ENCODE measurements around the gene PSME2. TPM values are rescaled to one million over a fixed set of nuclear protein-coding genes. Genes with fewer than 3 reads are reported as not detected.
A peak's percentile ranks its signal among the peaks of the same experiment; 100 is the strongest.

The PSME2 gene
- total and polyA plus RNA-seq, 2 of the 13 experiments (the other 11 are each of a cell fraction or from before 2014, with no cell fraction given) = 332 to 716 TPM

DNA sequence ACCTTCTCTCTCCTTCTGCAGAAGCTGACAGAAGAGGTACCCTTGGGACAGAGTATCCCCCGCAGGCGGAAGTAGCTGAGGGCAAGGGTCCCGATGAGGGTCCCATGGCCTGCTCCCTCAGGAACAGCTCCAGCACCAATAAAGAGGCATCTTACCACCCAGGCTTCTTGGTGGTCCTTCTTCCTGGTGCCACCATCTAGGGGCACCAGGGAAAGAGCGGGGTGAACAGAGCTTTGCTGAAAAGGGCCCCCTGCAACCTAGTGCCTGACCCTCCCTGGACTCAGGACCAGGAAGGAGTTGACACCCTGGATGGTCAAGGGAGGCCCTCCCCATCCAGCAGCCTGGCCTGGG, 14.1 kb upstream of the PSME2 start:
- peaks cover 61 to 68% of the 10 kb centered on the region in 2 experiments for H3K36me3 ChIP-seq (replicated peaks in 1 of 2; ENCODE audit: control insufficient read depth in 1 of 2, insufficient read depth in 2 of 2, low read length in 2 of 2)
- ChIA-PET POLR2A (interaction anchor here (1.0 to 11.8 kb wide), 35 partner anchors 9 to 1183 kb away, joined by 3 to 233 read pairs (median 11); partner anchors contain the start of genes ACIN1, C14orf119, CHMP4A and CIDEB), CTCF (ENCODE audit: low intra/inter-chr PET ratio, low total read pairs) (interaction anchor here (1.2 to 2.4 kb wide), 8 partner anchors 21 to 147 kb away, joined by 4 to 12 read pairs (median 8); partner anchors contain the start of gene PSME1)
- ATAC-seq = no peak
- peaks cover 5% of the 10 kb centered on the region for H3K79me2 ChIP-seq (ENCODE audit: insufficient read depth, low read length)
- no peak for DNase-seq (ENCODE audit: low spot score)
- intact Hi-C loops (cut with micrococcal nuclease; ENCODE audit: unreplicated experiment) = no loop called here
- 96% methylated on average over 4 of the region's 4 CpGs for WGBS (ENCODE audit: low lambda C conversion rate)
- H3K9ac ChIP-seq (ENCODE audit: insufficient read depth, low read depth, low read length) = no peak overlapping the region
- TF ChIP-seq, protein P1, sequence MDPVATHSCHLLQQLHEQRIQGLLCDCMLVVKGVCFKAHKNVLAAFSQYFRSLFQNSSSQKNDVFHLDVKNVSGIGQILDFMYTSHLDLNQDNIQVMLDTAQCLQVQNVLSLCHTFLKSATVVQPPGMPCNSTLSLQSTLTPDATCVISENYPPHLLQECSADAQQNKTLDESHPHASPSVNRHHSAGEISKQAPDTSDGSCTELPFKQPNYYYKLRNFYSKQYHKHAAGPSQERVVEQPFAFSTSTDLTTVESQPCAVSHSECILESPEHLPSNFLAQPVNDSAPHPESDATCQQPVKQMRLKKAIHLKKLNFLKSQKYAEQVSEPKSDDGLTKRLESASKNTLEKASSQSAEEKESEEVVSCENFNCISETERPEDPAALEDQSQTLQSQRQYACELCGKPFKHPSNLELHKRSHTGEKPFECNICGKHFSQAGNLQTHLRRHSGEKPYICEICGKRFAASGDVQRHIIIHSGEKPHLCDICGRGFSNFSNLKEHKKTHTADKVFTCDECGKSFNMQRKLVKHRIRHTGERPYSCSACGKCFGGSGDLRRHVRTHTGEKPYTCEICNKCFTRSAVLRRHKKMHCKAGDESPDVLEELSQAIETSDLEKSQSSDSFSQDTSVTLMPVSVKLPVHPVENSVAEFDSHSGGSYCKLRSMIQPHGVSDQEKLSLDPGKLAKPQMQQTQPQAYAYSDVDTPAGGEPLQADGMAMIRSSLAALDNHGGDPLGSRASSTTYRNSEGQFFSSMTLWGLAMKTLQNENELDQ (CRISPR knock-in tag; IDR thresholded peaks at IDR 0.05; ENCODE audit: borderline replicate concordance) = 0 out of 2 replicates have a peak, but pooled peaks have one; percentile 43
- TF ChIP-seq ZNF235 (CRISPR knock-in tag; IDR thresholded peaks at IDR 0.05; ENCODE audit: borderline replicate concordance) (0 out of 2 replicates have a peak, but pooled peaks have one; percentile 12), EED (CRISPR knock-in tag; IDR thresholded peaks at IDR 0.05) (0 out of 2 replicates have a peak, but pooled peaks have one; percentile 20), ZEB1 (IDR thresholded peaks at IDR 0.05; ENCODE audit: insufficient replicate concordance, low read depth) (peak; percentile 5), ZFX (CRISPR knock-in tag; IDR thresholded peaks at IDR 0.05; ENCODE audit: low read depth) (no peak), EEA1 (CRISPR knock-in tag; IDR thresholded peaks at IDR 0.05; ENCODE audit: borderline replicate concordance) (peak; percentile 19; the same call in 1 of the 2 replicates), DNMT1 (CRISPR knock-in tag; IDR thresholded peaks at IDR 0.05) (peak; percentile 34; the same call in 1 of the 2 replicates), ZNF572 (CRISPR knock-in tag; IDR thresholded peaks at IDR 0.05) (peak; percentile 62; the same call in 1 of the 2 replicates), ZNF724P (CRISPR knock-in tag; IDR thresholded peaks at IDR 0.05; ENCODE audit: borderline replicate concordance) (0 out of 2 replicates have a peak, but pooled peaks have one; percentile 45), MED13 (CRISPR knock-in tag; IDR thresholded peaks at IDR 0.05) (no peak), TEAD3 (CRISPR knock-in tag; optimal IDR thresholded peaks at IDR 0.05; ENCODE audit: borderline replicate concordance) (no peak), CHCHD3 (CRISPR knock-in tag; IDR thresholded peaks at IDR 0.05) (peak; percentile 92; the same call in 1 of the 2 replicates), SAFB2 (CRISPR knock-in tag; IDR thresholded peaks at IDR 0.05; ENCODE audit: borderline replicate concordance, low read depth) (0 out of 2 replicates have a peak, but pooled peaks have one; percentile 6), ZNF709 (CRISPR knock-in tag; IDR thresholded peaks at IDR 0.05) (0 out of 2 replicates have a peak, but pooled peaks have one; percentile 31)
- TF ChIP-seq, protein P2, sequence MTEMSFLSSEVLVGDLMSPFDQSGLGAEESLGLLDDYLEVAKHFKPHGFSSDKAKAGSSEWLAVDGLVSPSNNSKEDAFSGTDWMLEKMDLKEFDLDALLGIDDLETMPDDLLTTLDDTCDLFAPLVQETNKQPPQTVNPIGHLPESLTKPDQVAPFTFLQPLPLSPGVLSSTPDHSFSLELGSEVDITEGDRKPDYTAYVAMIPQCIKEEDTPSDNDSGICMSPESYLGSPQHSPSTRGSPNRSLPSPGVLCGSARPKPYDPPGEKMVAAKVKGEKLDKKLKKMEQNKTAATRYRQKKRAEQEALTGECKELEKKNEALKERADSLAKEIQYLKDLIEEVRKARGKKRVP (CRISPR knock-in tag; IDR thresholded peaks at IDR 0.05) = 0 out of 4 replicates have a peak, but pooled peaks of 1 of the 2 experiments have one; percentile 11
- no peaks in the 10 kb centered on the region for H4K20me1 ChIP-seq (ENCODE audit: insufficient read depth, low read length)
- no peaks in the 10 kb centered on the region; a peak in 1 of 5 replicates for H3K27me3 ChIP-seq (ENCODE audit: control insufficient read depth in 1 of 2, insufficient read depth in 2 of 2, low read length in 2 of 2)
- no TSS peak for BruUV-seq (replicated peaks)
- H2AFZ ChIP-seq (ENCODE audit: low read length) = no peak overlapping the region
- no peak overlapping the region for H3K4me3 ChIP-seq (replicated peaks in 1 of 3; ENCODE audit: insufficient read depth in 1 of 3, low read depth in 2 of 3, low read length in 3 of 3)
- H3K4me1 ChIP-seq (ENCODE audit: insufficient read depth, low read length) = peaks cover 28% of the 10 kb centered on the region
- FAIRE-seq = no peak
- H3K9me3 ChIP-seq (ENCODE audit: low read length) = no peaks in the 10 kb centered on the region
- in situ Hi-C loops (cut with HindIII; ENCODE audit: extremely low pct_ligation_motif_present, low pct_unique_long_range_greater_than_20kb) = loop anchor here (5.0 kb wide), 1 partner anchor 103 kb away; no protein-coding TSS in a partner anchor
- peak overlapping the region; percentile 98; the same call in 1 of the 2 replicates for H3K4me2 ChIP-seq (ENCODE audit: low read depth, low read length)
- H3K27ac ChIP-seq (ENCODE audit: extremely low read length, insufficient read depth, low read length) = peak overlapping the region; percentile 24
